ENCODE measurements around the gene RNF150. TPM values are rescaled to one million over a fixed set of nuclear protein-coding genes. Genes with fewer than 3 reads are reported as not detected.

The RNF150 gene
- total RNA-seq, 3 donors from 2014 or later = 2.5 to 88.8 (median 3.1) TPM

DNA sequence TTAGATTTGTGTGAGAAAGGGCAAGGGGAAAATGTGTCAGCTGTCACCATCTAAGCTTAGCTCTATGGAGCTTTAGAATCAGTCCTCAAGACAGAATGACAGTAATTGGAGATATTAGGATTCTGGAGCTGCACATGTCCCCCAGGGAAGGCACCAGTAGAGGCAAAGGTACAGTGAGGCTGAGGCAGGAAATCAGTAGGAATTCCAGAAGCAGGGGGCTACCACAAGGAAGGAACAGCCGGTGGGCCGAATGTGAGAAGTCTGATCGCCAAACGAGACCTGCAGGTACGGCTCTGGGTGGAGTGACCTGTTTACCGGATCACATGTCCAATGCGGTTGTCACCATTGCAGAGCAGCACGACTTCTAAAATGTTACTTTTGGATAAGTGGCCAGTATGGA, 52.6 kb downstream of the RNF150 start:
- Histone ChIP-seq H3K4me3 (no peak overlapping the region), H3K9me3 (no peaks in the 10 kb centered on the region), H3K36me3 (ENCODE audit: low read depth) (no peaks in the 10 kb centered on the region), H3K4me1 (ENCODE audit: low read depth) (no peaks in the 10 kb centered on the region)
- intact Hi-C loops (cut with DNase I, micrococcal nuclease) = no loop called here
- no peak for DNase-seq
- TF ChIP-seq, protein P1, sequence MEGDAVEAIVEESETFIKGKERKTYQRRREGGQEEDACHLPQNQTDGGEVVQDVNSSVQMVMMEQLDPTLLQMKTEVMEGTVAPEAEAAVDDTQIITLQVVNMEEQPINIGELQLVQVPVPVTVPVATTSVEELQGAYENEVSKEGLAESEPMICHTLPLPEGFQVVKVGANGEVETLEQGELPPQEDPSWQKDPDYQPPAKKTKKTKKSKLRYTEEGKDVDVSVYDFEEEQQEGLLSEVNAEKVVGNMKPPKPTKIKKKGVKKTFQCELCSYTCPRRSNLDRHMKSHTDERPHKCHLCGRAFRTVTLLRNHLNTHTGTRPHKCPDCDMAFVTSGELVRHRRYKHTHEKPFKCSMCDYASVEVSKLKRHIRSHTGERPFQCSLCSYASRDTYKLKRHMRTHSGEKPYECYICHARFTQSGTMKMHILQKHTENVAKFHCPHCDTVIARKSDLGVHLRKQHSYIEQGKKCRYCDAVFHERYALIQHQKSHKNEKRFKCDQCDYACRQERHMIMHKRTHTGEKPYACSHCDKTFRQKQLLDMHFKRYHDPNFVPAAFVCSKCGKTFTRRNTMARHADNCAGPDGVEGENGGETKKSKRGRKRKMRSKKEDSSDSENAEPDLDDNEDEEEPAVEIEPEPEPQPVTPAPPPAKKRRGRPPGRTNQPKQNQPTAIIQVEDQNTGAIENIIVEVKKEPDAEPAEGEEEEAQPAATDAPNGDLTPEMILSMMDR (IDR thresholded peaks at IDR 0.05) = no peak
- ATAC-seq = no peak

DNA sequence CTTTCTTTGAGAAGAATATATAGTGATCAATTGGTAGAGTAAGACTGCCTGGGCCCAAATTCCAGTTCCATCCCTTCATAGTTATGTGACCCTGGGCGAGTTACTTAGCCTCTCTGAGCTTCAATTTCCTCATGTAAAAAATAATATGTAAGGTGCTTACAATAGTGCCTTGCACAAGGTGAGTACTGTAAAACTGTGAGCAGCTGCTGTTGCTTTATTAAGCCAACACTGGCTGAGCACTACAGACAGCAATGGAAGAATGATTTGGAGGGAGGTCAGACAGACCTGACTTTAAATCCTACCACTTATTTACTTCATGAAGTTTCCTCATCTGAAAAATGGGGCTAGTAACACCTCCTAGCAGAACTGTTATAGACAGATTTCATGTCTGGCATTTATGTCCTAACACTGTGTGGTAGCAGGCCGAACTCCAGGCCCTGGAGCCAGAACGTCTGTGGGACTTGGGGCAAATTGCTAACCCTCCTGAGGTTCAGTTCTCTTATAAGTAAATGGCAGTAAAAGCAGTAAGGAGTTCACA, 53.8 kb downstream of the RNF150 start:
- Histone ChIP-seq H3K36me3 (ENCODE audit: low read depth) (no peaks in the 10 kb centered on the region), H3K4me1 (ENCODE audit: low read depth) (no peaks in the 10 kb centered on the region), H3K9me3 (no peaks in the 10 kb centered on the region), H3K4me3 (no peak overlapping the region)
- no peak for ATAC-seq
- TF ChIP-seq, protein P1 (IDR thresholded peaks at IDR 0.05) = no peak
- intact Hi-C loops (cut with DNase I, micrococcal nuclease) = no loop called here
- no peak for DNase-seq

DNA sequence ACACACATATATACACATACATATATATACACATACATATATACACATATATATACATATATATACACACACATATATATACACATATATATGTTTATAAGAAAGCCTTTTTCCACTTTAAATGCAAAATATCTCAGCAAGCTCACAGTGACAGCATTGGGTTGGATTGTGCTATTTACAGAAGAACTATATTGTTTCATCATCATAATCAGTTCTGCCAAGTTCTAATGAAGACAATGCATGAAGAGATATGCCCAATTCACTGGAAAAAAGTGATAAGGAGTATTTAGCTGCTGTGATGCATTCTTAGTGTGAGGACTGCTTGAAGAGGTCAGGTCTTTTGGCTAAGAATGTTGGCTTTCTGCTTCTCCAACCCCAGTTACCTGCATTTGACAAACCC, 54.4 kb downstream of the RNF150 start:
- Histone ChIP-seq H3K9me3 (no peaks in the 10 kb centered on the region), H3K4me3 (no peak overlapping the region), H3K36me3 (ENCODE audit: low read depth) (no peaks in the 10 kb centered on the region), H3K4me1 (ENCODE audit: low read depth) (no peaks in the 10 kb centered on the region)
- TF ChIP-seq, protein P1 (IDR thresholded peaks at IDR 0.05) = no peak
- ATAC-seq = no peak
- DNase-seq = no peak
- intact Hi-C loops (cut with DNase I, micrococcal nuclease) = no loop called here

DNA sequence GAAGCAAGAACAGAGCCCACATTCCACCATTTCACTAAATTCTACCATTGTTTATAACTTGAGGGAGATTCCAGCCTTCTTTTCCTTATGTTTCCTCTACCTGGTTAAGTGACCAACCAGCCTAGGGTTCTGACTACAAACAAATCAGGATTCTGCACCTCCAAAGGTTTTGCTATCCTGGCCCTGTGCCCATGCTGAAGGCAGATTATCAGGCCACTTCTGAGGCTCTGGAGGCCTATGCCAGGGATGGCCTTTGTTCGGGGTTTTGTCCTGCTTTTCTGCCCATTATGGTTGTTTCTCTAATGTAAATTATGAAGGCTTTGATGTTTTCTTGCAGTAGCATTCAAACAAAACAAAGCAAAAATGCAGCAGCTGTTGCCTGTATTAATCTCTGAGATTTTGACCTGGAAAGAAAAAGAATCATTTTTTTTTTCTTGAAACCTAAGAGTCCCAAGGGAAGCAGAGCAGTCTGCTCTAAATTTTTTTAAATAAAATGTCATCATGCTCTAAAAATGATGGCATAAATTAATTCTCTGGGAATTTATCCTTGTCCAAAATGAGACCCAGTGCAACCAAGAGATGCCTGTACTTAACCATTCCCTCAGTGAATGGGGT, 55.6 kb downstream of the RNF150 start:
- TF ChIP-seq, protein P1 (IDR thresholded peaks at IDR 0.05) = no peak
- intact Hi-C loops (cut with DNase I, micrococcal nuclease) = no loop called here
- no peak for DNase-seq
- ATAC-seq = no peak
- Histone ChIP-seq H3K4me1 (ENCODE audit: low read depth) (no peaks in the 10 kb centered on the region), H3K9me3 (no peaks in the 10 kb centered on the region), H3K36me3 (ENCODE audit: low read depth) (no peaks in the 10 kb centered on the region), H3K4me3 (no peak overlapping the region)

DNA sequence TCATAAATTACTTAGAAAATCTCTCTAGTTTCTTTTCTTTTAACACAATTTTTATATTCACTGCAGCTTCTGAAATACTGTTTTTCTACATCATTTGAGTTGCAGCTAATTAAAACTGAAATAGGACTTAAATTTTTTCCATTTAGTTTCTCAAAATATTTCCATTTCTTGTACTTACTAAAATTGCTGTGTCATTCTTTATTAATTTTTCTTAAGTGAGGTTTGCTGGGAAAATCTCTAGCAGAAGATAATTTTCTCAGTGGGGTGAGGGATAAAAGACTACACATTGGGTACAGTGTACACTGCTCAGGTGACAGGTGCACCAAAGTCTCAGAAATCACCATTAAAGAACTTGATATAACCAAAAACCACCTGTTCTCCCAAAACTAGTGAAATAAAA, 57.7 kb downstream of the RNF150 start:
- Histone ChIP-seq H3K9me3 (no peaks in the 10 kb centered on the region), H3K36me3 (ENCODE audit: low read depth) (no peaks in the 10 kb centered on the region), H3K4me1 (ENCODE audit: low read depth) (no peaks in the 10 kb centered on the region), H3K4me3 (no peak overlapping the region)
- TF ChIP-seq, protein P1 (IDR thresholded peaks at IDR 0.05) = no peak
- no peak for DNase-seq
- no peak for ATAC-seq
- intact Hi-C loops (cut with DNase I, micrococcal nuclease) = no loop called here

All from mucosa of descending colon (tissue), 3 donors.